HepG2 (cell line): Measurements from ENCODE around the gene POLR3GL. TPM values are rescaled to one million over a fixed set of nuclear protein-coding genes. Genes with fewer than 3 reads are reported as not detected.
A peak's percentile ranks its signal among the peaks of the same experiment; 100 is the strongest.

Source experiments
- AGO1 ChIP-seq: fragments of 200-400 bp; formaldehyde crosslinking; IDR thresholded peaks from 2 replicates; pipeline ENCODE4 v1.6.1; 2017; ENCODE audit warnings: mild to moderate bottlenecking, low read depth, low read length, moderate library complexity; ENCODE audit not compliant: poor library complexity, severe bottlenecking
- AKAP8 ChIP-seq: sonication (generic); formaldehyde crosslinking; IDR thresholded peaks from 2 replicates; pipeline ENCODE4 v1.5.1; 2020; ENCODE audit warnings: mild to moderate bottlenecking, missing genetic modification reagents
- ARHGAP35 ChIP-seq: sonication (generic); formaldehyde crosslinking; IDR thresholded peaks from 2 replicates; pipeline ENCODE4 v1.9.0; 2022; ENCODE audit warnings: mild to moderate bottlenecking, inconsistent platforms, moderate library complexity, missing genetic modification reagents, borderline replicate concordance
- CENPT ChIP-seq: sonication (generic); formaldehyde crosslinking; IDR thresholded peaks from 2 replicates; pipeline ENCODE4 v1.8.0; 2022; ENCODE audit warnings: low read depth, mild to moderate bottlenecking, moderate library complexity, missing genetic modification reagents
- CENPX ChIP-seq: sonication (generic); formaldehyde crosslinking; IDR thresholded peaks from 2 replicates; pipeline ENCODE4 v1.9.0; 2021; ENCODE audit warnings: mild to moderate bottlenecking, missing genetic modification reagents, moderate library complexity
- HIVEP1 ChIP-seq: sonication (generic); formaldehyde crosslinking; IDR thresholded peaks from 2 replicates; pipeline ENCODE4 v1.4.0; 2020; ENCODE audit warnings: mild to moderate bottlenecking, missing genetic modification reagents
- HNRNPLL ChIP-seq: fragments of 200-400 bp; formaldehyde crosslinking; IDR thresholded peaks from 2 replicates; pipeline ENCODE4 v1.6.1; 2017; ENCODE audit warnings: mild to moderate bottlenecking, low read depth, low read length; ENCODE audit not compliant: poor library complexity, severe bottlenecking
- MEIS2 ChIP-seq: sonication (generic); formaldehyde crosslinking; IDR thresholded peaks from 2 replicates; pipeline ENCODE4 v1.9.0; 2021; ENCODE audit warnings: mild to moderate bottlenecking, missing genetic modification reagents
- MLXIP ChIP-seq: sonication (generic); formaldehyde crosslinking; IDR thresholded peaks from 2 replicates; pipeline ENCODE4 v1.9.0; 2021; ENCODE audit warnings: missing genetic modification reagents, borderline replicate concordance
- MXD4 ChIP-seq: IDR thresholded peaks from 2 replicates; pipeline ENCODE4 v1.6.1; 2016; ENCODE audit warnings: mild to moderate bottlenecking, missing biosample characterization, missing genetic modification reagents
- RXRB ChIP-seq: IDR thresholded peaks from 2 replicates; pipeline ENCODE4 v1.6.1; 2016; ENCODE audit warnings: borderline replicate concordance, missing genetic modification reagents, missing compliant biosample characterization
- SMARCC2 ChIP-seq: fragments of 450-650 bp; IDR thresholded peaks from 2 replicates; pipeline ENCODE4 v1.6.1; 2017; ENCODE audit warnings: antibody characterized with exemption, mild to moderate bottlenecking
- SP5 ChIP-seq: IDR thresholded peaks from 2 replicates; pipeline ENCODE4 v1.6.1; 2016; ENCODE audit warnings: low read depth, borderline replicate concordance
- TAF15 ChIP-seq: fragments of 200-400 bp; formaldehyde crosslinking; IDR thresholded peaks from one replicate; pipeline ENCODE4 v1.6.1; 2018; ENCODE audit warnings: mild to moderate bottlenecking, low read depth, low read length; ENCODE audit not compliant: poor library complexity, severe bottlenecking
- TOE1 ChIP-seq: sonication (generic); formaldehyde crosslinking; IDR thresholded peaks from 2 replicates; pipeline ENCODE4 v1.4.0; 2020; ENCODE audit warnings: mild to moderate bottlenecking, missing genetic modification reagents
- YY1 ChIP-seq: IDR thresholded peaks from 2 replicates; pipeline ENCODE4 v1.6.1; 2011; ENCODE audit warnings: low read length, low read depth, moderate library complexity, mild to moderate bottlenecking; ENCODE audit not compliant: insufficient read depth, insufficient replicate concordance
- ZNF234 ChIP-seq: sonication (generic); formaldehyde crosslinking; conservative IDR thresholded peaks from 2 replicates; pipeline ENCODE4 v1.5.1; 2020; ENCODE audit warnings: mild to moderate bottlenecking, missing genetic modification reagents
- ZNF431 ChIP-seq: sonication (generic); formaldehyde crosslinking; IDR thresholded peaks from 2 replicates; pipeline ENCODE4 v1.9.0; 2022; ENCODE audit warnings: missing genetic modification reagents, low read depth, mild to moderate bottlenecking, borderline replicate concordance
- ZNF550 ChIP-seq: sonication (generic); formaldehyde crosslinking; IDR thresholded peaks from 2 replicates; pipeline ENCODE4 v1.4.0; 2020; ENCODE audit warnings: mild to moderate bottlenecking, missing genetic modification reagents, borderline replicate concordance
- ZNF816 ChIP-seq: sonication (generic); formaldehyde crosslinking; IDR thresholded peaks from 2 replicates; pipeline ENCODE4 v1.8.0; 2022; ENCODE audit warnings: missing genetic modification reagents, mild to moderate bottlenecking, borderline replicate concordance
- polyA plus RNA-seq, 8 experiments: library from polyadenylated mRNA; depleted of rRNA in 3 of 8; stranded (reverse) in 7 of 8; unstranded in 1 of 8; fragments of >200 nt; fragmentation: Illumina TruSeq in 4 of 8; extraction: Trizol in 4 of 8; gene quantifications; 2 replicates each; pipeline versions ENCODE4 v1.2.1 to v1.2.3, GENCODE V29; 2011 to 2016; ENCODE audit warnings: low read depth in 4 of 8, missing spikeins in 1 of 8, mixed read lengths in 1 of 8; ENCODE audit not compliant: insufficient read depth in 1 of 8
- total RNA-seq, 5 experiments: library from RNA; depleted of rRNA; stranded (reverse); fragments of >200 nt; fragmentation: Illumina TruSeq; extraction: Trizol; gene quantifications; 2 replicates each; pipeline ENCODE4 v1.2.3, GENCODE V29; 2016; ENCODE audit warnings: low read depth in 1 of 5
- TF ChIP-seq, protein P1 (sequence below): sonication (generic); formaldehyde crosslinking; IDR thresholded peaks from 2 replicates; pipeline ENCODE4 v1.9.0; 2021; ENCODE audit warnings: missing genetic modification reagents, borderline replicate concordance
- TF ChIP-seq, protein P2 (sequence below): sonication (generic); formaldehyde crosslinking; IDR thresholded peaks from 2 replicates; pipeline ENCODE4 v1.8.0; 2022; ENCODE audit warnings: missing genetic modification reagents, low read depth, mild to moderate bottlenecking, borderline replicate concordance
- TF ChIP-seq, protein P3 (sequence below): sonication (generic); formaldehyde crosslinking; IDR thresholded peaks from 2 replicates; pipeline ENCODE4 v1.4.0; 2020; ENCODE audit warnings: mild to moderate bottlenecking, missing genetic modification reagents

The POLR3GL gene
- total and polyA plus RNA-seq, 2 of the 13 experiments (the other 11 are each of a cell fraction or from before 2014, with no cell fraction given) = 11.5 to 12.4 TPM

GRCh38 chr1:145957443-145958319, 6.8 kb upstream of the POLR3GL start, which contains the start of gene LIX1L (continued):
- TF ChIP-seq AGO1 = no peak
- no peak for TF ChIP-seq ZNF234
- no peak for TF ChIP-seq ZNF550
- no peak for TF ChIP-seq SMARCC2
- no peak for TF ChIP-seq SP5
- no peak for TF ChIP-seq MLXIP (CRISPR knock-in tag)
- 0 out of 2 replicates have a peak, but pooled peaks have one; percentile 39 for TF ChIP-seq HIVEP1
- TF ChIP-seq ARHGAP35 (CRISPR knock-in tag) = no peak
- TF ChIP-seq CENPT (CRISPR knock-in tag) = no peak
- no peak for TF ChIP-seq RXRB (CRISPR knock-in tag)
- TF ChIP-seq CENPX = no peak
- no peak for TF ChIP-seq AKAP8 (CRISPR knock-in tag)
- no peak for TF ChIP-seq ZNF431 (CRISPR knock-in tag)
- 0 out of 2 replicates have a peak, but pooled peaks have one; percentile 16 for TF ChIP-seq MXD4 (CRISPR knock-in tag)
- TF ChIP-seq TAF15 = no peak
- TF ChIP-seq, protein P1, sequence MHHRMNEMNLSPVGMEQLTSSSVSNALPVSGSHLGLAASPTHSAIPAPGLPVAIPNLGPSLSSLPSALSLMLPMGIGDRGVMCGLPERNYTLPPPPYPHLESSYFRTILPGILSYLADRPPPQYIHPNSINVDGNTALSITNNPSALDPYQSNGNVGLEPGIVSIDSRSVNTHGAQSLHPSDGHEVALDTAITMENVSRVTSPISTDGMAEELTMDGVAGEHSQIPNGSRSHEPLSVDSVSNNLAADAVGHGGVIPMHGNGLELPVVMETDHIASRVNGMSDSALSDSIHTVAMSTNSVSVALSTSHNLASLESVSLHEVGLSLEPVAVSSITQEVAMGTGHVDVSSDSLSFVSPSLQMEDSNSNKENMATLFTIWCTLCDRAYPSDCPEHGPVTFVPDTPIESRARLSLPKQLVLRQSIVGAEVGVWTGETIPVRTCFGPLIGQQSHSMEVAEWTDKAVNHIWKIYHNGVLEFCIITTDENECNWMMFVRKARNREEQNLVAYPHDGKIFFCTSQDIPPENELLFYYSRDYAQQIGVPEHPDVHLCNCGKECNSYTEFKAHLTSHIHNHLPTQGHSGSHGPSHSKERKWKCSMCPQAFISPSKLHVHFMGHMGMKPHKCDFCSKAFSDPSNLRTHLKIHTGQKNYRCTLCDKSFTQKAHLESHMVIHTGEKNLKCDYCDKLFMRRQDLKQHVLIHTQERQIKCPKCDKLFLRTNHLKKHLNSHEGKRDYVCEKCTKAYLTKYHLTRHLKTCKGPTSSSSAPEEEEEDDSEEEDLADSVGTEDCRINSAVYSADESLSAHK (CRISPR knock-in tag) = no peak
- TF ChIP-seq MEIS2 (CRISPR knock-in tag) = no peak
- no peak for TF ChIP-seq TOE1
- no peak for TF ChIP-seq ZNF816 (CRISPR knock-in tag)
- no peak for TF ChIP-seq YY1
- TF ChIP-seq, protein P2, sequence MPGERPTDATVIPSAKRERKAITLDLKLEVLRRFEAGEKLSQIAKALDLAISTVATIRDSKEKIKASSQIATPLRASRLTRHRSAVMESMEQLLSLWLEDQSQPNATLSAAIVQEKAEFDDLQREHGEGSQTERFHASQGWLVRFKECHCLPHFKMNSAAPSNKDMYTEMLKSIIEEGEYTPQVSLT (CRISPR knock-in tag) = no peak
- peak; percentile 98 for TF ChIP-seq HNRNPLL
- TF ChIP-seq, protein P3, sequence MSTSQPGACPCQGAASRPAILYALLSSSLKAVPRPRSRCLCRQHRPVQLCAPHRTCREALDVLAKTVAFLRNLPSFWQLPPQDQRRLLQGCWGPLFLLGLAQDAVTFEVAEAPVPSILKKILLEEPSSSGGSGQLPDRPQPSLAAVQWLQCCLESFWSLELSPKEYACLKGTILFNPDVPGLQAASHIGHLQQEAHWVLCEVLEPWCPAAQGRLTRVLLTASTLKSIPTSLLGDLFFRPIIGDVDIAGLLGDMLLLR (CRISPR knock-in tag) = no peak
